GM19468 (cell line): ENCODE measurements around the gene KLHL7.
"Not testable (repeated sequence)": the region's sequence is repeated elsewhere in the genome, so short reads cannot be mapped to it uniquely, and the experiment has no call there.

Experiments used
- ATAC-seq: cut with Tn5 transposase; IDR thresholded peaks from one replicate; pipeline ENCODE4 v1.9.1; 2021; ENCODE audit warnings: mild to moderate bottlenecking, moderate library complexity, moderate number of reproducible peaks; ENCODE audit not compliant: unreplicated experiment; ENCODE audit errors: extremely low read depth

KLHL7 gene

GRCh38 chr7:23211589-23211988 is 106.0 kb downstream of the KLHL7 start:
- ATAC-seq = no peak

GRCh38 chr7:23212395-23212794 is 106.8 kb downstream of the KLHL7 start:
- ATAC-seq = no peak

DNA sequence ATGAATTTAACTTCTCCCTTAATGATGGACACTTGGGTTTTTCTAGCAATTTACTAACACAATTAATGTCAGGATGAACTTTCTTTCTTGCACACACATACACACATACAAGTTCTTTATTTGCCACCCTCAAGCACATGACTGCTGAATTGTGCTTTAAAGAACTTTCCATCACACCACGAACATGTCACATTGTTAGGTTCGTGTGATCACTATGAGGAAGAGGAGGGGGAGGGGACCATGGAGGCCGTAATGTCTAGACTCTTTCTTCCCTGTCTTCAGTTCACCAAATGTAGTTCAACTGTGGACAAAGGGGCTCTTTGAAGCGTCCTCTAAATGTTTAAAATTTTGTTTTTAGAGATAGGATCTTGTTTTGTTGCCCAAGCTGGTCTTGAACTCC is 107.3 kb downstream of the KLHL7 start:
- ATAC-seq = no peak

- ATAC-seq = no peak
Observed at GRCh38 chr7:23213755-23214154, 108.2 kb downstream of the KLHL7 start.

DNA sequence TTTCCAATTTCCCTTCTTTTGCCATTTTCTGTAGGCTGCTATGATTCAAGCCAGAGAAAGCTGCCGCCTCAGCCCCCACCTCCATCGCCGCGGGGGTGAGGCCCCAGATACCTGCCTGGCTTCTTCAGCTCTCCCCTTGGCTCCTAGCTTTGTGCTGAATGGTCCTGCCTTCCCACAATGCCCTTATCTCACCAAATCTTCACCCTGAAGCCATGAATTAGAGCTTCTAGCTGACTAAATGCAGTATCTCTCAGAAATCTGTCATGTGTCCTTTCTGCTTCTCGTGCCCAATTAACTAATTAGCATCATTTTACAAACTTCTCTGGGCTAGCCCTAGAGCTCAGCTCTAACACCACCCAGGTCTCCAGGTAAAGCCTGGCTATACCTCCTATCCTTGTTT is 108.8 kb downstream of the KLHL7 start:
- no peak for ATAC-seq

- no peak for ATAC-seq
Observed at GRCh38 chr7:23214938-23215337, 109.4 kb downstream of the KLHL7 start.

- ATAC-seq = no peak
Observed at GRCh38 chr7:23216021-23216420, 110.4 kb downstream of the KLHL7 start.

GRCh38 chr7:23218196-23218595 is 112.6 kb downstream of the KLHL7 start:
- no peak for ATAC-seq

DNA sequence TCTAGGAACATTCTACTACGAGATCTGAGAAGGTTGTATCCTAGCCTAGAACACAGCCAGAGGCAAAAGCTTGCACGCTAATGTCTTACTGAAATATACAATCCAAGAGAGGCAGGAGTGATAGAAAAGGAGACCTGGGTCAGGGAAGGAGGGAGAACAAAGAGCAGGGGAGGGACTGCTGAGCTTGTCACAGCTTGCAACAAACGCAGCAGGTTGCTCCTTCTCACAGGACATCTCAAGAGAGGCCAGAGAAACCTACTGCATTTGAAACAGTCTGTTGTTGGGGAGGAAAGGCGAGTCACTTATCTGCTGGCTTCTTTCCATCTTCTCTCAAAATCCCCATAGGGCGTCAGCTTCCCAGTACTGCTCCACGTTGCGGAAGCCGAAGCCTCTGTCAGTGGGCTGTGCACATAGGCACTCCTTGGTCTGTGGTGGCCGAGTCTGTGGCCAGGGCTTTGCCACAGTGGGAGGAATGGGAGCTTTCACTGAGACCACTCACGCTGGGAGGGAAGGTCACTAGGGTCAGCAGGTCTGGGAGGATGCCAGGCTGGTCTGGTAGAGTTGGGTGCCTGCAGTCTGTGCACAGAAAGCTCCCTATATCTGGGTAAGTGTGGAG is 115.2 kb downstream of the KLHL7 start:
- no peak for ATAC-seq

GRCh38 chr7:23222439-23223030 is 117.0 kb downstream of the KLHL7 start:
- no peak for ATAC-seq

DNA sequence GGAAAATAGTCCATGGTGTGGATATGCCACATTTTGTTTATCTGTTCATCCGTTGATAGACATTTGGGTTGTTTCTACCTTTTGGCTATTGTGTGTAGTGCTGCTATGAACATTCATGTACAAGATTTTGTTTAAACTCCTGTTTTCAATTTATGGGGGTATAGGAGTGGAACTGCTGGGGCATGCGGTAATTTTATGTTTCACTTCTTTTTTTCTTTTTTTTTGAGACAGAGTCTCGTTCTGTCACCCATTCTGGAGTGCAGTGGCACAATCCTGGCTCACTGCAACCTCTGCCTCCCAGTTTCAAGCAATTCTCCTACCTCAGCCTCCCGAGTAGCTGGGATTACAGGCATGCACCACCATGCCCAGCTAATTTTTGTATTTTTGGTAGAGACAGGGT is 118.8 kb downstream of the KLHL7 start:
- ATAC-seq = not testable (repeated sequence)

DNA sequence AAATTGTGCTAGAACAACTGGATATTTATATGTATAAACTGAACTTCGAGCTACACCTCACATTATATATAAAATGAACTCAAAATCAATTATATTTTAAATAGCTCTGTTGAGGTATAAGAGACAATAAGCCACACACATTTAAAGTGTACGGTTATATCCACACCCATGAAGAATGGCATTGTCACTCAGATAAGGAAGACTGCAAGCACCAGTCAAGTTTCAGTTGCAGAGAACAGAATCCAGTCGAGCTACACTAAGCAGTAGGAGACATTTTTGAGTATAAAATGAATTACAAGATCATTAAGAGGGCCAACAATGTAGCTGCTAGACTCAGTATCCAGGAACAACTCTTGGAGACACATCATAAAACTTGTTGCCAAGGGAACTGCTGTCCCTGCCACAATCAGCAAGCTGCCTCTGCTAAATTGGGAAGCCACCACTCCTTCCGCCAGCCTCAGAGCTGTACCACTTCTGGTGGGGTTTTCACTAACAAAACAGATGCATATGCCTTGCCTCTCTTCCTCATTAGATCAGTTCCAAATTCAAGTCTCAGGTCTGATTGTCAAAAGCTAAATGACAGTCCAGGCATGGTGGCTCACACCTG is 121.4 kb downstream of the KLHL7 start:
- no peak for ATAC-seq
